Rectal smooth muscle tissue (tissue), 1 donor: ENCODE results near the gene TBC1D2B.
A peak's percentile ranks its signal among the peaks of the same experiment; 100 is the strongest.

Experiments
- H3K27ac ChIP-seq: one replicate; pipeline ENCODE4 v1.7.0; 2013; ENCODE audit warnings: low read depth, low read length, inconsistent platforms
- H3K27me3 ChIP-seq: one replicate; pipeline ENCODE4 v1.7.0; 2013; ENCODE audit warnings: low read length; ENCODE audit not compliant: control insufficient read depth, insufficient read depth
- H3K36me3 ChIP-seq: one replicate; pipeline ENCODE4 v1.7.0; 2013; ENCODE audit warnings: low read length; ENCODE audit not compliant: control insufficient read depth, insufficient read depth
- H3K4me1 ChIP-seq: one replicate; pipeline ENCODE4 v1.7.0; 2013; ENCODE audit warnings: low read length; ENCODE audit not compliant: control insufficient read depth, insufficient read depth
- H3K4me3 ChIP-seq: one replicate; pipeline ENCODE4 v1.7.0; 2013; ENCODE audit warnings: low read length
- H3K9ac ChIP-seq: one replicate; pipeline ENCODE4 v1.7.0; 2013; ENCODE audit warnings: low read length

The TBC1D2B gene

GRCh38 chr15:78065284-78065872 is 12.1 kb downstream of the TBC1D2B start:
- Histone ChIP-seq H3K4me3 (no peak overlapping the region), H3K27me3 (no peaks in the 10 kb centered on the region), H3K36me3 (no peaks in the 10 kb centered on the region), H3K4me1 (peaks cover 44% of the 10 kb centered on the region), H3K27ac (peak overlapping the region; percentile 51), H3K9ac (no peak overlapping the region)

GRCh38 chr15:78064544-78064943 is 13.0 kb downstream of the TBC1D2B start:
- Histone ChIP-seq H3K27ac (peak overlapping the region; percentile 51), H3K4me1 (peaks cover 44% of the 10 kb centered on the region), H3K27me3 (no peaks in the 10 kb centered on the region), H3K9ac (no peak overlapping the region), H3K36me3 (no peaks in the 10 kb centered on the region), H3K4me3 (no peak overlapping the region)

GRCh38 chr15:78063970-78064385 is 13.5 kb downstream of the TBC1D2B start:
- Histone ChIP-seq H3K27ac (peak overlapping the region; percentile 51), H3K9ac (no peak overlapping the region), H3K4me1 (peaks cover 44% of the 10 kb centered on the region), H3K27me3 (no peaks in the 10 kb centered on the region), H3K36me3 (no peaks in the 10 kb centered on the region), H3K4me3 (peak overlapping the region; percentile 10)

GRCh38 chr15:78063217-78063616 is 14.3 kb downstream of the TBC1D2B start:
- H3K27me3 ChIP-seq = no peaks in the 10 kb centered on the region
- no peak overlapping the region for H3K4me3 ChIP-seq
- H3K4me1 ChIP-seq = peaks cover 36% of the 10 kb centered on the region
- H3K9ac ChIP-seq = no peak overlapping the region
- H3K36me3 ChIP-seq = no peaks in the 10 kb centered on the region
- H3K27ac ChIP-seq = peak overlapping the region; percentile 51

GRCh38 chr15:78061963-78062427 is 15.5 kb downstream of the TBC1D2B start:
- Histone ChIP-seq H3K27me3 (no peaks in the 10 kb centered on the region), H3K9ac (peak overlapping the region; percentile 10), H3K36me3 (no peaks in the 10 kb centered on the region), H3K4me3 (peak overlapping the region; percentile 25), H3K27ac (peak overlapping the region; percentile 17), H3K4me1 (peaks cover 24% of the 10 kb centered on the region)

- Histone ChIP-seq H3K27ac (no peak overlapping the region), H3K4me1 (peaks cover 18% of the 10 kb centered on the region), H3K4me3 (no peak overlapping the region), H3K36me3 (no peaks in the 10 kb centered on the region), H3K9ac (no peak overlapping the region), H3K27me3 (no peaks in the 10 kb centered on the region)
Measured at GRCh38 chr15:78060232-78060631, 17.3 kb downstream of the TBC1D2B start.

- Histone ChIP-seq H3K27ac (peak overlapping the region; percentile 6), H3K9ac (no peak overlapping the region), H3K4me3 (no peak overlapping the region), H3K4me1 (peaks cover 13% of the 10 kb centered on the region), H3K27me3 (no peaks in the 10 kb centered on the region), H3K36me3 (no peaks in the 10 kb centered on the region)
Measured at GRCh38 chr15:78059110-78059839, 18.2 kb downstream of the TBC1D2B start.

- Histone ChIP-seq H3K9ac (no peak overlapping the region), H3K4me3 (no peak overlapping the region), H3K27ac (no peak overlapping the region), H3K4me1 (peaks cover 13% of the 10 kb centered on the region), H3K36me3 (peaks cover 3% of the 10 kb centered on the region), H3K27me3 (no peaks in the 10 kb centered on the region)
Measured at GRCh38 chr15:78058401-78058935, 19.0 kb downstream of the TBC1D2B start.

GRCh38 chr15:78057803-78058202 is 19.7 kb downstream of the TBC1D2B start:
- Histone ChIP-seq H3K36me3 (peaks cover 6% of the 10 kb centered on the region), H3K4me3 (no peak overlapping the region), H3K9ac (no peak overlapping the region), H3K4me1 (peaks cover 13% of the 10 kb centered on the region), H3K27me3 (no peaks in the 10 kb centered on the region), H3K27ac (no peak overlapping the region)

GRCh38 chr15:78056714-78057269 is 20.7 kb downstream of the TBC1D2B start:
- no peak overlapping the region for H3K9ac ChIP-seq
- no peaks in the 10 kb centered on the region for H3K27me3 ChIP-seq
- H3K27ac ChIP-seq = peak overlapping the region; percentile 42
- no peak overlapping the region for H3K4me3 ChIP-seq
- H3K4me1 ChIP-seq = peaks cover 8% of the 10 kb centered on the region
- peaks cover 6% of the 10 kb centered on the region for H3K36me3 ChIP-seq

GRCh38 chr15:78055919-78056713 is 21.4 kb downstream of the TBC1D2B start:
- Histone ChIP-seq H3K27me3 (no peaks in the 10 kb centered on the region), H3K4me3 (peak overlapping the region; percentile 14), H3K9ac (no peak overlapping the region), H3K36me3 (peaks cover 6% of the 10 kb centered on the region), H3K27ac (no peak overlapping the region), H3K4me1 (peaks cover 6% of the 10 kb centered on the region)

- Histone ChIP-seq H3K27me3 (no peaks in the 10 kb centered on the region), H3K36me3 (peaks cover 6% of the 10 kb centered on the region), H3K27ac (no peak overlapping the region), H3K9ac (no peak overlapping the region), H3K4me3 (no peak overlapping the region), H3K4me1 (peaks cover 12% of the 10 kb centered on the region)
Measured at GRCh38 chr15:78054966-78055365, 22.5 kb downstream of the TBC1D2B start.
